H7 (cell line): ENCODE results near the gene TOLLIP. TPM values are rescaled to one million over a fixed set of nuclear protein-coding genes. Genes with fewer than 3 reads are reported as not detected.
"Not testable (repeated sequence)": the region's sequence is repeated elsewhere in the genome, so short reads cannot be mapped to it uniquely, and the experiment has no call there.

ENCODE experiments used
- DNase-seq: peaks from one replicate; pipeline ENCODE4 v3.0.0; 2012
- H3K27me3 ChIP-seq: 2 replicates; pipeline ENCODE4 v1.6.0; 2011; ENCODE audit warnings: mild to moderate bottlenecking, low read length; ENCODE audit not compliant: control insufficient read depth, insufficient read depth
- H3K36me3 ChIP-seq: replicated peaks from 2 replicates; pipeline ENCODE4 v1.5.1; 2011; ENCODE audit warnings: low read length; ENCODE audit not compliant: control insufficient read depth, insufficient read depth
- H3K4me3 ChIP-seq: 2 replicates; pipeline ENCODE4 v1.5.1; 2011; ENCODE audit warnings: low read depth, mild to moderate bottlenecking, control low read depth, low read length, moderate library complexity; ENCODE audit not compliant: insufficient read depth
- total RNA-seq: library from RNA; depleted of rRNA; stranded (reverse); fragments of >200 nt; shearing (Covaris generic); gene quantifications from 2 replicates; pipeline ENCODE4 v1.2.3, GENCODE V29; 2014

The TOLLIP gene
- total RNA-seq, 1 experiment from 2014 or later, result 11.2 TPM

GRCh38 chr11:1257366-1257765, 52.1 kb downstream of the TOLLIP start:
- no peak for DNase-seq
- Histone ChIP-seq H3K36me3 (no peaks in the 10 kb centered on the region), H3K4me3 (no peak overlapping the region), H3K27me3 (no peaks in the 10 kb centered on the region)

- H3K4me3 ChIP-seq, result no peak overlapping the region
- H3K36me3 ChIP-seq, result no peaks in the 10 kb centered on the region
- DNase-seq, result peak; percentile 98
- no peaks in the 10 kb centered on the region for H3K27me3 ChIP-seq
Measured at GRCh38 chr11:1256257-1257045, 53.0 kb downstream of the TOLLIP start.

GRCh38 chr11:1255151-1255550, 54.3 kb downstream of the TOLLIP start:
- no peaks in the 10 kb centered on the region for H3K36me3 ChIP-seq
- DNase-seq, result no peak
- no peaks in the 10 kb centered on the region for H3K27me3 ChIP-seq
- no peak overlapping the region for H3K4me3 ChIP-seq

- Histone ChIP-seq H3K27me3 (no peaks in the 10 kb centered on the region), H3K4me3 (no peak overlapping the region), H3K36me3 (no peaks in the 10 kb centered on the region)
- DNase-seq, result no peak
Measured at GRCh38 chr11:1254733-1255132, 54.7 kb downstream of the TOLLIP start.

GRCh38 chr11:1254086-1254648, 55.3 kb downstream of the TOLLIP start:
- Histone ChIP-seq H3K36me3 (no peaks in the 10 kb centered on the region), H3K4me3 (no peak overlapping the region), H3K27me3 (no peaks in the 10 kb centered on the region)
- no peak for DNase-seq

GRCh38 chr11:1253103-1253485, 56.3 kb downstream of the TOLLIP start:
- Histone ChIP-seq H3K27me3 (no peaks in the 10 kb centered on the region), H3K36me3 (no peaks in the 10 kb centered on the region), H3K4me3 (no peak overlapping the region)
- no peak for DNase-seq

GRCh38 chr11:1252371-1253102, 56.9 kb downstream of the TOLLIP start:
- DNase-seq, result no peak
- Histone ChIP-seq H3K27me3 (no peaks in the 10 kb centered on the region), H3K4me3 (no peak overlapping the region), H3K36me3 (no peaks in the 10 kb centered on the region)

GRCh38 chr11:1251236-1251770, 58.1 kb downstream of the TOLLIP start:
- H3K4me3 ChIP-seq, result no peak overlapping the region
- H3K36me3 ChIP-seq, result no peaks in the 10 kb centered on the region
- no peaks in the 10 kb centered on the region for H3K27me3 ChIP-seq
- no peak for DNase-seq

- H3K4me3 ChIP-seq, DNase-seq, H3K36me3 ChIP-seq, H3K27me3 ChIP-seq: not testable (repeated sequence)
Measured at GRCh38 chr11:1250411-1250810, 59.0 kb downstream of the TOLLIP start.

- not testable (repeated sequence) for H3K4me3 ChIP-seq, H3K27me3 ChIP-seq
Measured at GRCh38 chr11:1248951-1249350, 60.5 kb downstream of the TOLLIP start.

GRCh38 chr11:1247026-1247425, 62.4 kb downstream of the TOLLIP start:
- not testable (repeated sequence) for DNase-seq, H3K4me3 ChIP-seq, H3K27me3 ChIP-seq, H3K36me3 ChIP-seq

More at GRCh38 chr11:1248951-1249350, 60.5 kb downstream of the TOLLIP start:
- not testable (repeated sequence) for H3K36me3 ChIP-seq, DNase-seq

- not testable (repeated sequence) for DNase-seq, H3K4me3 ChIP-seq, H3K27me3 ChIP-seq, H3K36me3 ChIP-seq
Measured at GRCh38 chr11:1246301-1246700, 63.1 kb downstream of the TOLLIP start.

GRCh38 chr11:1245717-1246116, 63.7 kb downstream of the TOLLIP start:
- H3K36me3 ChIP-seq, H3K27me3 ChIP-seq, H3K4me3 ChIP-seq, DNase-seq: not testable (repeated sequence)

GRCh38 chr11:1244557-1244956, 64.9 kb downstream of the TOLLIP start:
- not testable (repeated sequence) for H3K4me3 ChIP-seq, H3K27me3 ChIP-seq, H3K36me3 ChIP-seq, DNase-seq

GRCh38 chr11:1243521-1243920, 65.9 kb downstream of the TOLLIP start:
- not testable (repeated sequence) for H3K4me3 ChIP-seq, H3K27me3 ChIP-seq, DNase-seq, H3K36me3 ChIP-seq
